ENCODE measurements around the gene PGM1.

- TF ChIP-seq EZH2 (IDR thresholded peaks at IDR 0.05; ENCODE audit: insufficient read depth, low read length) = no peak
- TF ChIP-seq, protein P1, sequence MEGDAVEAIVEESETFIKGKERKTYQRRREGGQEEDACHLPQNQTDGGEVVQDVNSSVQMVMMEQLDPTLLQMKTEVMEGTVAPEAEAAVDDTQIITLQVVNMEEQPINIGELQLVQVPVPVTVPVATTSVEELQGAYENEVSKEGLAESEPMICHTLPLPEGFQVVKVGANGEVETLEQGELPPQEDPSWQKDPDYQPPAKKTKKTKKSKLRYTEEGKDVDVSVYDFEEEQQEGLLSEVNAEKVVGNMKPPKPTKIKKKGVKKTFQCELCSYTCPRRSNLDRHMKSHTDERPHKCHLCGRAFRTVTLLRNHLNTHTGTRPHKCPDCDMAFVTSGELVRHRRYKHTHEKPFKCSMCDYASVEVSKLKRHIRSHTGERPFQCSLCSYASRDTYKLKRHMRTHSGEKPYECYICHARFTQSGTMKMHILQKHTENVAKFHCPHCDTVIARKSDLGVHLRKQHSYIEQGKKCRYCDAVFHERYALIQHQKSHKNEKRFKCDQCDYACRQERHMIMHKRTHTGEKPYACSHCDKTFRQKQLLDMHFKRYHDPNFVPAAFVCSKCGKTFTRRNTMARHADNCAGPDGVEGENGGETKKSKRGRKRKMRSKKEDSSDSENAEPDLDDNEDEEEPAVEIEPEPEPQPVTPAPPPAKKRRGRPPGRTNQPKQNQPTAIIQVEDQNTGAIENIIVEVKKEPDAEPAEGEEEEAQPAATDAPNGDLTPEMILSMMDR (IDR thresholded peaks at IDR 0.05; ENCODE audit: insufficient read depth, low read depth, low read length) = no peak
Measured at GRCh38 chr1:63630238-63630637, 37.0 kb downstream of the PGM1 start.
